Measurements from ENCODE around the gene DCUN1D3. TPM values are rescaled to one million over a fixed set of nuclear protein-coding genes. Genes with fewer than 3 reads are reported as not detected.

DCUN1D3 gene
- total RNA-seq, 1 donor from 2014 or later = 187 TPM

GRCh38 chr16:20920091-20920490, 19.9 kb upstream of the DCUN1D3 start:
- DNase-seq (ENCODE audit: low spot score) = no peak

GRCh38 chr16:20918486-20919239, 18.5 kb upstream of the DCUN1D3 start:
- no peak for DNase-seq (ENCODE audit: low spot score)

- DNase-seq (ENCODE audit: low spot score) = no peak
These were observed 16.8 kb upstream of the DCUN1D3 start for GRCh38 chr16:20916942-20917341.

GRCh38 chr16:20916289-20916688, 16.1 kb upstream of the DCUN1D3 start:
- no peak for DNase-seq (ENCODE audit: low spot score)

GRCh38 chr16:20911361-20911760, 11.2 kb upstream of the DCUN1D3 start:
- no peak for DNase-seq (ENCODE audit: low spot score)

- DNase-seq (ENCODE audit: low spot score) = no peak
These were observed 10.7 kb upstream of the DCUN1D3 start for GRCh38 chr16:20910781-20911321.

GRCh38 chr16:20906341-20907255, 6.4 kb upstream of the DCUN1D3 start:
- no peak for DNase-seq (ENCODE audit: low spot score)

GRCh38 chr16:20905576-20905975, 5.4 kb upstream of the DCUN1D3 start:
- DNase-seq (ENCODE audit: low spot score) = no peak

- DNase-seq (ENCODE audit: low spot score) = no peak
These were observed 4.4 kb upstream of the DCUN1D3 start for GRCh38 chr16:20904507-20905081.

- DNase-seq (ENCODE audit: low spot score) = no peak
These were observed 3.8 kb upstream of the DCUN1D3 start for GRCh38 chr16:20903899-20904506.

GRCh38 chr16:20903116-20903898, 3.1 kb upstream of the DCUN1D3 start:
- no peak for DNase-seq (ENCODE audit: low spot score)

- no peak for DNase-seq (ENCODE audit: low spot score)
These were observed 2.3 kb upstream of the DCUN1D3 start for GRCh38 chr16:20902426-20902825.

- no peak for DNase-seq (ENCODE audit: low spot score)
These were observed 1.4 kb upstream of the DCUN1D3 start for GRCh38 chr16:20901436-20902112.

- DNase-seq (ENCODE audit: low spot score) = no peak
These were observed 894 bp upstream of the DCUN1D3 start for GRCh38 chr16:20901068-20901435.

- DNase-seq (ENCODE audit: low spot score) = no peak
These were observed 470 bp downstream of the DCUN1D3 start for GRCh38 chr16:20899477-20900298.

- no peak for DNase-seq (ENCODE audit: low spot score)
These were observed 1.1 kb downstream of the DCUN1D3 start for GRCh38 chr16:20899071-20899470.

GRCh38 chr16:20897922-20898321, 2.2 kb downstream of the DCUN1D3 start:
- DNase-seq (ENCODE audit: low spot score) = no peak

- DNase-seq (ENCODE audit: low spot score) = no peak
These were observed 2.8 kb downstream of the DCUN1D3 start for GRCh38 chr16:20897253-20897897.

GRCh38 chr16:20894388-20894787, 5.8 kb downstream of the DCUN1D3 start:
- no peak for DNase-seq (ENCODE audit: low spot score)
